Muscle layer of colon (tissue), 2 donors: ENCODE results near the gene MAN1B1.

ENCODE experiments used
- H3K27ac ChIP-seq: one replicate; pipeline ENCODE4 v1.7.0; 2013; ENCODE audit warnings: low read depth, mild to moderate bottlenecking, low read length, moderate library complexity
- H3K27me3 ChIP-seq, 2 donors: one replicate each; pipeline ENCODE4 v1.7.0; 2013; ENCODE audit warnings: low read length in 2 of 2, mild to moderate bottlenecking in 2 of 2; ENCODE audit not compliant: insufficient read depth in 2 of 2, control insufficient read depth in 1 of 2
- H3K36me3 ChIP-seq: one replicate; pipeline ENCODE4 v1.7.0; 2013; ENCODE audit warnings: mild to moderate bottlenecking, low read length; ENCODE audit not compliant: insufficient read depth
- H3K4me1 ChIP-seq: one replicate; pipeline ENCODE4 v1.7.0; 2013; ENCODE audit warnings: mild to moderate bottlenecking, low read length; ENCODE audit not compliant: insufficient read depth
- H3K4me3 ChIP-seq, 2 donors: one replicate each; pipeline ENCODE4 v1.7.0; 2013; ENCODE audit warnings: low read length in 2 of 2, low read depth in 1 of 2, mild to moderate bottlenecking in 1 of 2, moderate library complexity in 1 of 2
- H3K9ac ChIP-seq: one replicate; pipeline ENCODE4 v1.7.0; 2013; ENCODE audit warnings: low read length
- H3K9me3 ChIP-seq: one replicate; pipeline ENCODE4 v1.7.0; 2013; ENCODE audit warnings: mild to moderate bottlenecking, low read length
- donor health status: abdominal sarcoma.
- donor health status: Adenocarcinoma of cecum.

The MAN1B1 gene

DNA sequence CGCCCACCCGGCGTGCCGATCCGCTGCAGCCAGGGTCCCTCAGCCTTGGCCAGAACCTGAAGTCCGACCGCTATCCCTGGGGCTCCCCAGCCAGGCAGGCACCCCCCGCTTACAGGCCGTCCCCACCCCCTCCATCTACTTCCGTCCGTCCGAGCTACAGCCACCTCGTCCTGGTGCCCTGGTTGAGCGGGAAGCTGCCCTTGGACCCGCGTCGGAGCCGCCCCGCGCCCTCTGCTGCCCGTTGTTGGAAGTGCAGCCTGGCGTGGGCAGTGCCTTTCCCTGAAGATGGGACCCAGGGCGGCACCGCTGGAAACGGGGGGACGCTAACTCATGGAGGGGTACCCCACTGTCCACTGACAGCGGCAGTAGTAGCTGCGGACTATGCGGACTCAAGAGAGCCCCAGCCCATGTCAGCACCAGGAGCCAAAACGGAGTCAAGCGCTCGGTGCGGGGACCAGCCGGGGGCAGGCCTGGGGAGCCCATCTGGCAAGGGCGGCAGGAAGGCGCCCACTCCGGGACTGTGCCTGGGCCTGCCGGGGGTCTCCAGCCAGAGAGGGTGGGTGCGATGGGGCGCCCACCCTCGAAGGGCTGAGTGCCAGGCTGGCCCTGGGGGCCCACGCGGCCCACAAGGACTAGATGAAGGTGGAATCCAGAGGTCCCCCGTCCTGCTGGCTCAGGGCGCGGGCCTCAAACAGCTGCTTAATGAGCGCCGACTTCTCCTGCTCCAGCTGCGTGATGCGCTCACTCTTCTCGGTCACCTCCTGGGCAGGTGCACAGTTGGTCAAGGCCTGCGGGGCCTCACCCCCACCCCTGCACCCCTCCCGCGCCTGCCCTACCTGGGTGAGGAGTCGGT lies 22.5 kb upstream of the MAN1B1 start:
- Histone ChIP-seq H3K4me1 (no peaks in the 10 kb centered on the region), H3K27ac (no peak overlapping the region), H3K9ac (no peak overlapping the region), H3K4me3 (no peak overlapping the region), H3K36me3 (no peaks in the 10 kb centered on the region), H3K27me3 (peaks cover 8 to 29% of the 10 kb centered on the region in 2 donors), H3K9me3 (no peaks in the 10 kb centered on the region)

DNA sequence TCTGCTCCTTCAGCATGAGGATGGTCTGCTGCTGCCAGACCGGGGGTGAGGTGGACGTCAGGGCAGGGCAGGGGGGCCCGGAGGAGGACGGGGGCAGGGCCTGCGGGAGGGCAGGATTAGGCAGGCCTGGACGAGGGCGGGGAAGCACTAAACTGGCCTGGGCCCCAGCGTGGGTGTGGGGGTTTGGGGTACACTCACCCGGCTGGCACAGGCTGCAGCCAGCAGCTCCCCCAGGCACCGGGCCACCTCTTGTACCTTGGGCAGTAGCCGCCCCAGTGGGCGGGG lies 22.0 kb upstream of the MAN1B1 start:
- Histone ChIP-seq H3K4me3 (no peak overlapping the region), H3K9ac (no peak overlapping the region), H3K9me3 (no peaks in the 10 kb centered on the region), H3K27ac (no peak overlapping the region), H3K4me1 (no peaks in the 10 kb centered on the region), H3K27me3 (peaks cover 12 to 35% of the 10 kb centered on the region in 2 donors), H3K36me3 (no peaks in the 10 kb centered on the region)

DNA sequence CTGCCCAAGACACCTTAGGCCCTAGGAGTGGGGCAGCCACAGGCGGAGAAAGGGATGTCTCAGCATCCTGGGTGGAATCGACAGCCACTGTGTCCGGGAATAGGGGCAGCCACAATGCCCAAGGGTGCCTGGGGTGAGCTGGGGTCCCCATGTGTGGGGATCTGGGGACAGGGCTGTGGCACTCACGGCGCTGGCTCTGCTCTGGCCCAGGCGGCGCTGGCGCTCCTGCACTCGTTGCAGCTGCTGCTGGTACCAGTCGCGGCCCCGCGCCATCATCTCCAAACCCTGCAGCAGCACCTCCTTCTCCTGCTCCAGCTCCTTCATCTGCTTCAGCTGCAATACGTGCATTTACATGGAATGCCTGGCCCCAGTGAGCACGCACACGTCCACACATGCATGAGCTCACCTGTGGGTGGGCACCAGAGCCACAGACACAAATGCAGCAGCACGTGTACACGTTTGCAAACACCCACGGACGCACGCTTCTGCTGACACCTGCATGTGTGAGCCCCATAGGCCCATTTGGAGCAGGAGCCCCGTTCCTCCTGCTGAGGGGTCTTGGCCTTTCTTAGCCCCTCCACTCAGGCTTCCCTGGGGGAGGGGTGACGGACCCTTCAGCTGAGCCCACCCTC lies 21.3 kb upstream of the MAN1B1 start:
- Histone ChIP-seq H3K9ac (no peak overlapping the region), H3K36me3 (no peaks in the 10 kb centered on the region), H3K27ac (no peak overlapping the region), H3K9me3 (no peaks in the 10 kb centered on the region), H3K27me3 (peaks cover 12 to 35% of the 10 kb centered on the region in 2 donors), H3K4me3 (no peak overlapping the region), H3K4me1 (no peaks in the 10 kb centered on the region)

DNA sequence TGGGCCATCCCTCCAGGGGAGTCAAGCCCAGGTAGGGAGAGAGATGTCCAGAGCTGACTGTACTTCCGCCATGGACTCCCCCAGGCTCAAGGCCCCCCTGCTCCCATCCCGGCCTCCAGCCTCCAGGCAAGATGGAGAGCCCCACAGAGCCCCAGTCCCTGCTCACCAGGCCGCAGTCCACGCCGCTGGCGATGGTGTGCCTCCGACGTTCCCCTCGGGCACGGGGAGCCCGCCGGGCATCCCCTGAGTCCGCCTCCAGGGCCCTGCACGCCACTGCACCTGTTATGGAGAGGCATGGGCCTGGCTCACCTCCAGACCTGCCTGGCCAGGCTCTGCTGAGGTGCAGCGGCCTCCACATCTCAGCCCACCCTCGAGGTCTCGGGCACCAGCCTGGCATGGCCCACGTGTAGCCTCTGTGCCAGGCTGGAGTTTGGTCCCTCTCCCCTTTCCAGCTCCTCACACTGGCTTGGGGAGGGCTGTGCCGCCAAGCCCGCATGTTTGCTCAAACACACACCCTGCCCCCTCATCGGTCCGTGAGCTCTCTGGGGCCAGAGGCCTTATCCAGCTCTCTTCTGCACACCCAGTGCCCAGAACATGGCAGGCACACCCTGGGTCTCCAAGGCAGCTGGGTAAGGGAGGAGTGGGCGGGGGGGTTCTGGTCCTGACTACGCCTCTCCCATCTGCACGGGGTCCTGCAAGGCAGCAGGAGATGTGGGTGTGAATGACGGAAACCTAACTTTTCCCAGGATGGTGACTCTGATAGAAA lies 20.5 kb upstream of the MAN1B1 start:
- no peak overlapping the region for H3K4me3 ChIP-seq
- no peaks in the 10 kb centered on the region for H3K36me3 ChIP-seq
- no peak overlapping the region for H3K9ac ChIP-seq
- H3K9me3 ChIP-seq: no peaks in the 10 kb centered on the region
- peaks cover 12 to 35% of the 10 kb centered on the region in 2 donors for H3K27me3 ChIP-seq
- H3K27ac ChIP-seq: no peak overlapping the region
- no peaks in the 10 kb centered on the region for H3K4me1 ChIP-seq

GRCh38 chr9:137067860-137068538 lies 18.8 kb upstream of the MAN1B1 start:
- Histone ChIP-seq H3K36me3 (no peaks in the 10 kb centered on the region), H3K9me3 (no peaks in the 10 kb centered on the region), H3K27me3 (peaks cover 12 to 35% of the 10 kb centered on the region in 2 donors), H3K4me1 (no peaks in the 10 kb centered on the region), H3K4me3 (no peak overlapping the region), H3K9ac (no peak overlapping the region), H3K27ac (no peak overlapping the region)

- Histone ChIP-seq H3K4me1 (no peaks in the 10 kb centered on the region), H3K4me3 (no peak overlapping the region), H3K27me3 (peaks cover 12 to 35% of the 10 kb centered on the region in 2 donors), H3K9ac (no peak overlapping the region), H3K36me3 (no peaks in the 10 kb centered on the region), H3K27ac (no peak overlapping the region), H3K9me3 (no peaks in the 10 kb centered on the region)
Observed at GRCh38 chr9:137068539-137069507, 18.0 kb upstream of the MAN1B1 start.

DNA sequence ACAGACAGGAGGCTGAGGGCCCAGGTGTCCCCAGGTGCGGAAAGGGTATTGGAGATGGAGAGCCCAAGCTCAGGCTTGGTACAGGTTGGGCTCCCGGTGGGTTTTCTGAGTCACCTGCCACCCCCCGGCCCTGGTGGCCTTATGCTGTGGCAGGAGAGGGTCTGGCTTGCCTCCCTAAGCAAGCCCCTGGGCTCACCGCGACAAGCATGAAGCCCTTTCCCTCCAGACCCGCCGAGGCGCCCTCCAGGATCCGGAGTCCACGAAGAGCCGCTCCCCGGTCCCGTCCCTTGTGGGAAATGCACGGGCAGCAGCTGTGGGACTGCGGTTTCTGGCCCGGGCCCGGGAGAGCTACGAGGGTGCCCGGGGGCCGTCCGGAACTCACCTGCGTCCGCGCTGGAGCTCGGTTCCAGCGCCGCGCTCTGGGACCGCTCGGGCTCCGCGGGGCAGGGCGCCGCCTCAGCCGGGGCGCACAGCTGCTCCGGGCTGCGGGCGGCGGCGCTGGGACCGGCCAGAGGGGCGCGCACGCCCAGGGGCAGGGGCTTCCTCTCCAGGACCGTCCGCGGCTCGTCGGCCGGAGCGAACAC lies 17.2 kb upstream of the MAN1B1 start:
- no peak overlapping the region for H3K27ac ChIP-seq
- H3K9ac ChIP-seq: no peak overlapping the region
- H3K4me3 ChIP-seq: no peak overlapping the region
- no peaks in the 10 kb centered on the region for H3K36me3 ChIP-seq
- peaks cover 12 to 30% of the 10 kb centered on the region in 2 donors for H3K27me3 ChIP-seq
- no peaks in the 10 kb centered on the region for H3K9me3 ChIP-seq
- H3K4me1 ChIP-seq: no peaks in the 10 kb centered on the region

DNA sequence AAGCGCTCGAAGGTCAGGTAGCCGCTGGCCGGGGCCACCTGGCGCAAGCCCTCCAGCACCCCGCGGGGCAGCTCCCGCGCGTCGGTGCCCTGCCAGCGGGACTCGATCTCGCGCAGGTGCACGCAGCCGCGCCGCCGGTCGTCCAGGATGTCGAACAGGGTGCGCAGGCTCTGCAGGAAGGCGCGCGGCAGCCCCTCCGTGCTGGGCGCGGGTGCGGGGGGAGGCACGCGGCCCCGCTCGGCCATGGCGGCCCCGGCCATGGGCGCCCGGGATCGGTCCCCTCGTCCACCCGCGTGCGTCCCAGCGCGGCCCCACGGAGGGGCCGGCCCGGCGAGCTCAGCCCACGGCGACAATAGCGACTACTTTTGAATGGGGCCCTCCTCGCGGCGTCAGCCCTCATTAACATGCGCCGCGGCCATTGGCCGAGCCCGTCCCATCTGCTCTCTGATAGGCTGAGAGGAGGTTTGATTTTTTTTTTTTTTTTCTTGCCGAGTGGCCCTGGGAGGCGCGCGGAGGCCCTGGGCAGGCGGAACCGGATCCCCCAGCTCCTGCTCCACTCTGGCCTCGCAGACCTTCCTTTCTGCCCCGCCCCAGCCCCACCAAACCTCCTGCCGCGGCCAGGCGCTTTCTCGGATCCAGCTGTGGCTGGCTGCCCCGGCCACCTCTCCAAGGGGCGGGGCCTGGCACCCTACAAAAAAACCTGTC lies 16.4 kb upstream of the MAN1B1 start, which contains the start of gene SAPCD2:
Gene SAPCD2 (minus strand): TSS at position 357 of the 705 bp plus-strand sequence. CDS start 97 bp downstream, at position 260.
- no peaks in the 10 kb centered on the region for H3K36me3 ChIP-seq
- H3K9ac ChIP-seq: no peak within 1 kb of the TSS
- H3K4me3 ChIP-seq: no peak within 1 kb of the TSS
- no peaks in the 10 kb centered on the region for H3K9me3 ChIP-seq
- peaks cover 12 to 27% of the 10 kb centered on the region in 2 donors for H3K27me3 ChIP-seq
- no peak within 1 kb of the TSS for H3K27ac ChIP-seq
- H3K4me1 ChIP-seq: no peaks in the 10 kb centered on the region

DNA sequence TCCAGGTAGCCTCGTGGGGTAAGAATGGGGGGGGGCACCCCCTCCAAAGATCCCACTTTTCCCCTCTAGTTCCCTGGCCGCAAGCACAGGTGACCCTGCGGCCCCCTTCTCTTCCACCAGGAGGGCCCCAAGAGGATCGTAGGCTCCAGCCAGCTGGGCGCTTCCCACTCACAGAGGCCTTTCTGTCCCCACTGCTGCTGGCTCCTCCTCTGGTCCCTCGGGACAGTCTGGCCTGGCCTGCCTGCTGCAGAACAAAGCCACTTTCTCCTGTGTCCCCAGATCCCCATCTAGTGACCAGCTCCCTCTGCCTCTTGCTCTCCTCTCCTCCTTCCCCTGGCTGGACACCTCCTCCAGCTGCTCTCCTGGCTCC lies 15.9 kb upstream of the MAN1B1 start:
- H3K9ac ChIP-seq: no peak overlapping the region
- H3K4me1 ChIP-seq: no peaks in the 10 kb centered on the region
- no peak overlapping the region for H3K27ac ChIP-seq
- H3K9me3 ChIP-seq: no peaks in the 10 kb centered on the region
- H3K27me3 ChIP-seq: peaks cover 12 to 26% of the 10 kb centered on the region in 2 donors
- H3K36me3 ChIP-seq: no peaks in the 10 kb centered on the region
- no peak overlapping the region for H3K4me3 ChIP-seq

DNA sequence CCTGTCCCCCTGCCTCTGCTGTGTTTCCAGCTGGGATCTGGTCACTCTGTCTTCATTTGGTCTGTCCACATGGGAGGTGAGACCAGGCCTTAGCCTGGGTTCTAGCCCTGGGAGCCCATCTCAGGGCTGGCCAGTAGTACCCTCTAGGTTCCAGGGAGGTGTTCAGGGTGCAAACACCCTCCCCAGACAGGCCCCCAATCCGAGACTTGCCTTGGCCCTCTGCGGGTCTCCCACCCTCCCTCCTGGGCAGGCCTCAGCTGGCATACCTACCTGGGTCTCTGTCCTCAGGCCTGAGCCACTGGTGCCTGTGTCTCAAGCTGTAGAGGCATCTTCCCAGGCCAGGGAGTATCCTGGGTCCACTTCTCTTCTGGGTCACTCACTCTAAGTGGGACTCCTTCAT lies 15.5 kb upstream of the MAN1B1 start:
- Histone ChIP-seq H3K27me3 (peaks cover 12 to 22% of the 10 kb centered on the region in 2 donors), H3K9me3 (no peaks in the 10 kb centered on the region), H3K4me3 (no peak overlapping the region), H3K9ac (no peak overlapping the region), H3K4me1 (no peaks in the 10 kb centered on the region), H3K36me3 (no peaks in the 10 kb centered on the region), H3K27ac (no peak overlapping the region)
